GM19467 (cell line): Measurements from ENCODE around the gene LRRIQ1.

Source experiments
- ATAC-seq: cut with Tn5 transposase; IDR thresholded peaks from one replicate; pipeline ENCODE4 v1.9.1; 2021; ENCODE audit warnings: mild to moderate bottlenecking, moderate library complexity; ENCODE audit not compliant: unreplicated experiment

Gene LRRIQ1

DNA sequence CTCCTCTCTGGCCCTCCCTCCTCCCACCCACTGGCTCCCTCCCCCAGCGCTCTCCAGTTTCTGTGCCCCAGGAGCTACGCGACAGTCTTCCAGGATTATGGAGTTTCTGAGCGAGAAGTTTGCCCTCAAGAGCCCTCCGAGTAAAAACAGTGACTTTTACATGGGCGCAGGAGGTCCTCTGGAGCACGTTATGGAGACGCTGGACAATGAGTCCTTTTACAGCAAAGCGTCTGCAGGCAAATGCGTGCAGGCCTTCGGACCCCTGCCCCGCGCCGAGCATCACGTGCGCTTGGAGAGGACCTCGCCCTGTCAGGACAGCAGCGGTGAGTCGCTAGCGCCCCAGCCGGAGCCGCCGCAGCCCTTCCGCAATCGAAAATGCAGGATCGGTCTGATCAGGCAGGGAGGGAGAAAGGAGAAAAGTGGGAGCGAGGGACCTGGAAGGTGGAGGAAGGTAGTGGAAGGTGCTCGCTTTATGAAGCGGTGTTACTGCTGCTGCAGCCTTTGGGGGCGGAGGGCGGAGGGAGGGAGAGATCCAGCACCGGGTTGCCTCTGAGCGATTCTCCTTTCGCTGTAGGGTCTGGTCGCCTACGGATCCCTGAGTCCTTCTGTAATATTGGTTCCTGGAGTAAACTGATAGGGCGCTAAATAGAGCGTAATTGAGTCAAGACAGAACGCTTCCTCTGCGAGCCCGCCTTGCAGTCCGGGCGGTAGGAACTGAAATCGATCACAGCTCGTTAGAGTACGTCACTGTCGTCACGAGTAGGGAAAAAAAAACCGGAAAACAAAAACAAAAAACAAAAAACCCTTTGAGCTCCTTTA lies 244.2 kb downstream of the LRRIQ1 start, which contains the start of gene ALX1:
Gene ALX1, plus strand, starts transcription at position 56 of the 819 bp plus-strand sequence. Its CDS starts 42 bp downstream, at position 98.
- ATAC-seq, result peak; percentile 51

DNA sequence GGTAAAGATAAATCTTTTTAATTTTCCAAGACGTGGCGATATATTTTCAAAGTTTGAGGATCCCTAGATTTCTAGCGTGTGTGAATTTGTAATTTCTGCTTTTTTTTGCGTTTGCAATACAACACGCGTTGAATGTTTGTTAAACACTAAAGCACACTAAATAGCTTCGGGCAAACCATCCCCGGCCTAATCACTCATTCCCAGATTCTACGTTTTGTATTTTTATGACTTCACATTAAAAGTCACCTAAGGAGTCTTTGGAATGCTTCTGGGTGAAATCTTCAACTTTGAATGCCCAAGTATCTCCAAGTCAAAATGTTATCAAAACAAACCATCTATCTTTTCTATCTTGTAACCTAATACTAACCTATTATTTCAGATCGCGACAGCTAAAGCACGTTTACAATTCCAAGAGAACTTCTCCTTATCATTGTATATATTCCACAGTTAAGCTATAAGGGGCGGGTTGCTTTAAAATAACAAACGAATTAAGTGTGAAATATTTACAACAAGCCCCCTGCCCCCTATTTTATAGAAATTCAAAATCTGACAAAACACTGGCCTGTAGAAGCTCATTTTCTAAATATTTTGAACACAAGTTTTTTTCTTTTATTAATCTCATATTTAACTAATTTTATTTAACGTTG lies 245.0 kb downstream of the LRRIQ1 start:
- ATAC-seq, result no peak

DNA sequence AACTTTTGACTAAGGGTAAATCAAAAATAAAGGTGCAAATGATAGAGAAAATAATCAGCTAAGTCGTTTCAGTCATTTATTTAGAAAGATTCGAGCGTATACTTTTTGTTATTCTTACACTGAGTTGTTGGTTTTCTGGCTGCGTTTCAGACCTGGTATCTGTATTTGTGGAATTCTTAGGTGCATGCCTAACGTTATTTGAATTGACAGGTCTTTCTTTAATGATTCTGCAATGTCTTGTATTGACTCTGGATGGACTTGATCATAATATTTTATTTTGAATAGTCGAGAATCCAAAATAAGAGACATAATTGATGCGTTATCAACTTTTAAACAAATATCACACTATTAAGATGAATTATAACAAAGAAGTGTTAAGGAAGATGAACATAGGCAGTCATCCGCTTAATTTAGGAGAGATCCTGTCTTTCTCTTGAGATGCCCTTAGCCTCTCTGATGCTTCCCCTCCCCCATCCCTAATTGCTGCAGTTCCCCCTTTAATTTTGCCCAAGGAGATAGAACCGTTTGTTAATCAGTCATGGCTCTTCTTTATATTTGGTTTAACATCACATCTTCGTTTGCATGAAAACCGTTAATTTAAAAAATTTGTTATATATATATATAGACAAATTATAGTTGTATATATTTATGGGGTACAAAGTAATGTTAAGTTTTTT lies 245.6 kb downstream of the LRRIQ1 start:
- no peak for ATAC-seq

DNA sequence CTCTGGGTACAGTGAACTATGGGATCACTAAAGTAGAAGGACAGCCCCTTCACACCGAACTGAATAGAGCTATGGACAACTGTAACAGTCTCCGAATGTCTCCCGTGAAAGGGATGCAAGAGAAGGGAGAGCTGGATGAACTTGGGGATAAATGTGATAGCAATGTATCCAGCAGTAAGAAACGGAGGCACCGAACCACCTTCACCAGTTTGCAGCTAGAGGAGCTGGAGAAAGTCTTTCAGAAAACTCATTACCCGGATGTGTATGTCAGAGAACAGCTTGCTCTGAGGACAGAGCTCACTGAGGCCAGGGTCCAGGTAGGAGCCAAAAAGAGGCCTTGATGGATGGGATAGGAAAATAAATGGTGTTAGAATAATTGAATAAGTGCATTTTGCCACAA lies 247.4 kb downstream of the LRRIQ1 start:
- ATAC-seq, result no peak
